Kidney epithelial cell (primary cell): Measurements from ENCODE around the gene EXTL2. TPM values are rescaled to one million over a fixed set of nuclear protein-coding genes. Genes with fewer than 3 reads are reported as not detected.
"Not testable (repeated sequence)": the region's sequence is repeated elsewhere in the genome, so short reads cannot be mapped to it uniquely, and the experiment has no call there.

Experiments
- DNase-seq: peaks from one replicate; pipeline ENCODE4 v3.0.0-alpha.2; 2010; ENCODE audit warnings: low read depth
- H3K27me3 ChIP-seq: 2 replicates; pipeline ENCODE4 v1.6.0; 2011; ENCODE audit warnings: low read length; ENCODE audit not compliant: control insufficient read depth, insufficient read depth
- H3K36me3 ChIP-seq: 2 replicates; pipeline ENCODE4 v1.5.1; 2011; ENCODE audit warnings: low read length; ENCODE audit not compliant: control insufficient read depth, insufficient read depth
- H3K4me3 ChIP-seq: 2 replicates; pipeline ENCODE4 v1.5.1; 2011; ENCODE audit warnings: low read depth, mild to moderate bottlenecking, control low read depth, low read length
- CTCF ChIP-seq: IDR thresholded peaks from 2 replicates; pipeline ENCODE4 v1.5.1; 2011; ENCODE audit warnings: mild to moderate bottlenecking, moderate library complexity, low read length, control low read depth, inconsistent platforms; ENCODE audit not compliant: insufficient read depth, poor library complexity, severe bottlenecking
- total RNA-seq: library from RNA; depleted of rRNA; stranded (reverse); fragments of >200 nt; gene quantifications from 2 replicates; pipeline ENCODE4 v1.2.3, GENCODE V29; 2015

Gene EXTL2
- total RNA-seq, 1 donor from 2014 or later = 10.2 TPM

- TF ChIP-seq CTCF = no peak
- H3K36me3 ChIP-seq = no peaks in the 10 kb centered on the region
- no peak overlapping the region for H3K4me3 ChIP-seq
- no peaks in the 10 kb centered on the region for H3K27me3 ChIP-seq
- DNase-seq = no peak
These were observed 47.1 kb downstream of the EXTL2 start for GRCh38 chr1:100847361-100848082.

- DNase-seq, H3K36me3 ChIP-seq, H3K4me3 ChIP-seq, H3K27me3 ChIP-seq: not testable (repeated sequence)
These were observed 51.5 kb downstream of the EXTL2 start for GRCh38 chr1:100843160-100843559.

GRCh38 chr1:100835866-100836842, 58.5 kb downstream of the EXTL2 start:
- no peak for DNase-seq
- Histone ChIP-seq H3K27me3 (no peaks in the 10 kb centered on the region), H3K4me3 (no peak overlapping the region), H3K36me3 (no peaks in the 10 kb centered on the region)
- no peak for TF ChIP-seq CTCF

DNA sequence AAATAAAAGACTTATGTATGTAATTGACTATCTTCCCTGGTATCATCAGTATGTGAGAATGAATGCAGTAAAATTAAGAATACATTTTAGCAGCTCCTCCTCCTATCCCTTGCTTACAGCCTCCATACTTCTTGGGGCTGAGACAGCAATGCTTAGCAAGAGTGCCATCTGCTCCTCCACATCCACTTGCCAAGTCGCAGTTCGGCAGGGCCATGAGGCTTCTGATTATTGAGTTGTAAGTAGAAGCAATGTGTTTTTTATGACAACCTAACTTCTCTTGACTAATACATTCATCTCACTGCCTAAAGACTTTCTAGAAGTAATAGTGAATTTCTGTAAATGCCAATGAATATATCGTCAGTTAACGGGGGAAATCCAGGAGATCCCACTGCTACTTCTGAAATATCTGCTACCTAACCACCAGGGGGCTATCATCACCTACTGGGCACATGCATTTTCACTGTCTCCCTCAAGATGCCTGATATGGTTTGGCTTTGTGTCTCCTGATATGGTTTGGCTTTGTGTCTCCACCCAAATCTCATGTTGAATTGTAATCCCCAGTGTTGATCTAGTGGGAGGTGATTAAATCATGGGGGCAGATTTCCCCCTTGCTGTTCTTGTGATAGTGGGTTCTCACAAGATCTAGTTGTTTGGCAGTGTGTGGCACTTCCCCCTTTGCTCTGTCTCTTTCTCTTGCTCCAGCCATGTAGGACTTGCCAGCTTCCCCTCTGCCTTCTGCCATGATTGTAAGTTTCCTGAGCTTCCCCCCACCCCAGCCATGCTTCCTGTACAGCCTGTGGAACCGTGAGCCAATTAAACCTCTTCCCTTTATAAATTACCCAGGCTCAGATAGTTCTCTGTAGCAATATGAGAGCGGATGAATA, 59.6 kb downstream of the EXTL2 start:
- H3K27me3 ChIP-seq = no peaks in the 10 kb centered on the region
- no peak overlapping the region for H3K4me3 ChIP-seq
- H3K36me3 ChIP-seq = no peaks in the 10 kb centered on the region
- DNase-seq = no peak
- TF ChIP-seq CTCF = peak; percentile 18

DNA sequence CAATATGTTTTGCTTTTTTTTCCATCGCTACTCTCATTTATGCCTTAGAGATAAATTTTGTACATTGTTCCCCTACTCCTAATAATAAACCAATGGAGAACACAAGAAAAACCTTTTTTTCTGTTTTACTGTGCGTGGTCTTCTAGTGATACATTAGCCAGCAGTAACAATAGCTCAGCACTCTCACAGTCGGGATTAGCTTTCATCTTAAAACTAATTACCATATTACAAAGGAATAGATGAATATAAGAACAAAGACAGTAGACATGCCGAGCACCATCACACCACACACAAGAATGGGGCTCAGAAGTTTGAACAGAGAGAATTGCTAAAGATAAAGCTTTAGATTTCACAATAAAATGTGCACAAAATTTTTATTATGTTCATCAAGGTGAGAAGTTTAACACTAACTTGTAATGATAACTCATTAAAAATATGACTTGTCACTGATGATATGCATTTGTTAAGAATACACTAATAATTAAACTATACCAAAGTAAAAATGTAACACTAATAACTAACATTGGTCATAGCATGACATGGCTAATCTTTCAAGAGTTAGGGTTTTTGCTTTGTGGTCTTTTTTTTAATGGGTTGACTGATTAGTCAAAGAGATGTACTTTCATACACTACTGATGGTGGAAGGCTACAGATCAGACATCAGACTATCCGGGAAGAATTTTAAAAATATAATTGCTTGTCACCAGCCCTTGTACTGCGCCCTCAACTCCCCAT, 61.8 kb downstream of the EXTL2 start:
- no peak for DNase-seq
- no peak for TF ChIP-seq CTCF
- Histone ChIP-seq H3K27me3 (no peaks in the 10 kb centered on the region), H3K4me3 (no peak overlapping the region), H3K36me3 (no peaks in the 10 kb centered on the region)

DNA sequence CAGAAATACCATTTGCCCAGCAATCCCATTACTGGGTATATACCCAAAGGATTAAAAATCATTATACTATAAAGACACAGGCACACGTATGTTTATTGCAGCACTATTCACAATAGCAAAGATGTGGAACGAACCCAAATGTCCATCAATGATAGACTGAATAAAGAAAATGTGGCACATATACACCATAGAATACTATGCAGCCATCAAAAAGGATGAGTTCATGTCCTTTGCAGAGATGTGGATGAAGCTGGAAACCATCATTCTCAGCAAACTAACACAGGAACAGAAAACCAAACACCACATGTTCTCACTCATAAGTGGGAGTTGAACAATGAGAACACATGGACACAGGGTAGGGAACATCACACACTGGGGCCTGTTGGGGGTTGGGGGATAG, 69.0 kb downstream of the EXTL2 start:
- H3K4me3 ChIP-seq, DNase-seq, H3K36me3 ChIP-seq, H3K27me3 ChIP-seq: not testable (repeated sequence)

Other genes with a start within 250 kb of the EXTL2 start
- 55.5 and 63.8 TPM in 2 replicates for gene VCAM1, start 175.1 kb downstream of the EXTL2 start, total RNA-seq
- 36.4 and 40.1 TPM in 2 replicates for gene SLC30A7, start 1.2 kb upstream of the EXTL2 start, total RNA-seq
- 34.5 and 36.5 TPM in 2 replicates for gene DPH5, start 130.9 kb upstream of the EXTL2 start, total RNA-seq